ENCODE data around the gene TASP1.
"Not testable (repeated sequence)": the region's sequence is repeated elsewhere in the genome, so short reads cannot be mapped to it uniquely, and the experiment has no call there.

The TASP1 gene

GRCh38 chr20:13384132-13384531 is 254.6 kb downstream of the TASP1 start:
- no peak for DNase-seq
- in situ Hi-C loops (cut with MboI; ENCODE audit: low pct_unique_long_range_greater_than_20kb, low sequenced_read_pairs) = no loop called here

DNA sequence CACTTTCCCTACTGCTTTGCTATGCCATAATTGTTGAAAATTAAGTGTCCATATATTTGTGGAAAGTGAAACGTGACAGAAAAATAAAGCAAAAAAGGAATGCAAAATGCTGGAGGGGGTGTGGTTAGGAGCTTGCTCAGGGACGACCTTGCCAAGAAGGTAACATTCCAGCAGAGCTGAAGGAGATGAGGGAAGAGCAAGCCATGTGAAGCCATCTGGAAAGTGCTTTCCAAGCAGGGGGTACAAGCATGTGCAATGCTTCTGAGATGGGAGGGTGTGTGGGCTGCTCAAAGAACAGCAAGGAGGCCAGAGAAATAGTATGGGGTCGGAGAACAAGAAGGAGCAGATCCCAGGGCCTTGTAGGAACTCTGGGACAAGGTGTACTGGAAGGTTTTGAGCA is 255.9 kb downstream of the TASP1 start:
- in situ Hi-C loops (cut with MboI; ENCODE audit: low pct_unique_long_range_greater_than_20kb, low sequenced_read_pairs) = no loop called here

DNA sequence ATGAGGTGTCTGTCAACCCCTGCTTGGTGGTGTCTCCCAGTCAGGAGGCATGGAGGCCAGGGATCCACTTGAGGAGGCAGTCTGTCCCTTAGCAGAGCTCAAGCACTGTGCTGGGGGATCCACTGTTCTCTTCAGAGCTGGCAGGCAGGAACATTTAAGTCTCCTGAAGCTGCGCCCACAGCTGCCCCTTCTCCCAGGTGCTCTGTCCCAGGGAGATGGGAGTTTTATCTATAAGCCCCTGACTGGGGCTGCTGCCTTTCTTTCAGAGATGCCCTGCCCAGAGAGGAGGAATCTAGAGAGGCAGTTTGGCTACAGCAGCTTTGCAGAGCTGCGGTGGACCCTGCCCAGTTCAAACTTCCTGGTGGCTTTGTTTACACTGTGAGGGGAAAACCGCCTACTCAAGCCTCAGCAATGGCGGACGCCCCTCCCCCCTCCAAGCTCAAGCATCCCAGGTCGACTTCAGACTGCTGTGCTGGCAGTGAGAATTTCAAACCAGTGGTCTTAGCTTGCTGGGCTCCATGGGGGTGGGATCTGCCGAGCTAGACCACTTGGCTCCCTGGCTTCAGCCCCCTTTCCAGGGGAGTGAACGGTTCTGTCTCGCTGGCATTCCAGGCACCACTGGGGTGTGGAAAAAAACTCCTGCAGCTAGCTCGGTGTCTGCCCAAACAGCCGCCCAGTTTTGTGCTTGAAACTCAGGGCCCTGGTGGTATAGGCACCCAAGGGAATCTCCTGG is 258.1 kb downstream of the TASP1 start:
- in situ Hi-C loops (cut with MboI; ENCODE audit: low pct_unique_long_range_greater_than_20kb, low sequenced_read_pairs); DNase-seq: not testable (repeated sequence)

More for the DNA sequence above, 255.9 kb downstream of the TASP1 start:
- DNase-seq = no peak

DNA sequence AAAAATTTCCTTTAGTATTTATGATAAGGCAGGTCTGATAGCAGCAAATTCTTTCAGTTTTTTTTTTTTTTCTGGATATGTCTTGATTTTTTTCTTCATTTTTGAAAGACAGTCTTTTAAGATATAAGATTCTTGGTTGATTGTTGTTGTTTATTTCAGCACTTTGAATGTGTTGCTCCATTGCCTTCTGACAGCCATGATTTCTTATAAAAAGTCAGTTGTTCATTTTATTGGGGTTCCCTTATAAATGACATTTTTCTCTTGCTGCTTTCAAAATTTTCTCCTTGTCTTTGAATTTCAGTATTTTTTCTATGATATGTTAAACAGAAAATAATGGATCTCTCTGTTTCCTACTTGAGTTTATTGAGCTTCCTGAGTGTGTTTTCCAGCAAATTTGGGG is 265.3 kb downstream of the TASP1 start:
- in situ Hi-C loops (cut with MboI; ENCODE audit: low pct_unique_long_range_greater_than_20kb, low sequenced_read_pairs) = no loop called here

GRCh38 chr20:13364278-13365170 is 274.2 kb downstream of the TASP1 start:
- in situ Hi-C loops (cut with MboI; ENCODE audit: low pct_unique_long_range_greater_than_20kb, low sequenced_read_pairs) = no loop called here
- DNase-seq = no peak

More for the DNA sequence above, 265.3 kb downstream of the TASP1 start:
- no peak for DNase-seq

- no peak for DNase-seq
- in situ Hi-C loops (cut with MboI; ENCODE audit: low pct_unique_long_range_greater_than_20kb, low sequenced_read_pairs) = no loop called here
These were observed 275.3 kb downstream of the TASP1 start for GRCh38 chr20:13363473-13363872.

GRCh38 chr20:13362165-13362564 is 276.6 kb downstream of the TASP1 start:
- in situ Hi-C loops (cut with MboI; ENCODE audit: low pct_unique_long_range_greater_than_20kb, low sequenced_read_pairs); DNase-seq: not testable (repeated sequence)

DNA sequence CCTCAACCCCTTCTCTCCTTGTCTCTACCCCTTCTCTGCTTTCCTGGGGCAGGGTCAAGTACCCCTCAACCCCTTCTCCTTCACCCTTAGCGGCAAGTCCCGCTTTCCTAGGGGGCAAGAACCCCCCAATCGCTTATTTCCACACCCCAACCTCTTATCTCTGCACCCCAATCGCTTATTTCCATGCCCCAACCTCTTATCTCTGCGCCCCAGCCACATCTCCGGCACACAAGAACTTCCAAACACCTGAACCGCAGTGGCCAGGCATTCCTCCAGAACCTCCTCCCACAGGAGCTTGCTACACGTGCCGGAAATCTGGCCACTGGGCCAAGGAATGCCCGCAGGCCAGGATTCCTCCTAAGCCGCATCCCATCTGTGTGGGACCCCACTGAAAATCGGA is 279.8 kb downstream of the TASP1 start:
- DNase-seq; in situ Hi-C loops (cut with MboI; ENCODE audit: low pct_unique_long_range_greater_than_20kb, low sequenced_read_pairs): not testable (repeated sequence)

- in situ Hi-C loops (cut with MboI; ENCODE audit: low pct_unique_long_range_greater_than_20kb, low sequenced_read_pairs) = not testable (repeated sequence)
These were observed 280.9 kb downstream of the TASP1 start for GRCh38 chr20:13357782-13358181.

DNA sequence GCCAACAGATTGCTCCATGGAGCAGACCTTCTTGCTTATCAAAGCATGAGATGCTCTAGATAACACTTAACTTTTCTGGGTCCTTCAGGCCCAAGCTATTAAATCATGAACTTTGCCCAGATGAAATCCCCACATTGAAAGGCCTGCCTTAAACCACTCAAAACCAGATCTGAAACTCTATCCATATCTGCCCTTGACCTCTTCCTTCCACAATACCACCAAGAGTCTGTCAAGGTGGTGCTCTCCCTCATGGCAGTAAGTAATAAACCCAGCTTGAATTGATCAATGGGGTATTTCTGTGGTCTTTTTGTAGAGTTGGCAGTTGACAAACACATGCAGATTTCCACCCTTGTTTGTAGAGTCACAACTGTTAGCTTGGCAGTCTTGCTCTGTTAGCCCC is 282.1 kb downstream of the TASP1 start:
- no peak for DNase-seq
- in situ Hi-C loops (cut with MboI; ENCODE audit: low pct_unique_long_range_greater_than_20kb, low sequenced_read_pairs) = no loop called here

More at GRCh38 chr20:13357782-13358181, 280.9 kb downstream of the TASP1 start:
- DNase-seq = not testable (repeated sequence)

- in situ Hi-C loops (cut with MboI; ENCODE audit: low pct_unique_long_range_greater_than_20kb, low sequenced_read_pairs) = no loop called here
- no peak for DNase-seq
These were observed 282.7 kb downstream of the TASP1 start for GRCh38 chr20:13355941-13356486.

DNA sequence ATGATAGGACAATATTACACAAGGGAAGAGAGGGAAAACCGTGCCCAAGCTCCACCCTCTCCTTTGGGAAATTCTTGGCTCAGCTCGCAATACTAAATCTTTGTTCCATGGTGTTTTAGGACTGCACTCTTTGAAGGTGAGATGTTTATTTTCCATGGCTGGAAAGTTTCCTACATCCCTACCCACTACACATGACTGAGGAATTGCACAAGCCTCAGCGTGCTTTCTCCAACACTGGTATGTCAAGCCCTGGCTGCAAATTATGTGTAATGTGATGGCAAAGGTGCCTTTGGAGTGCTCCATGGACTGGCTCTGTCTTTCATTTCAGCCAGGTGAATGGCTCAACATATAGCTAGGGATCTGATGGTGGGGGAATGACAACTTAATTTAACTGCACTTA is 283.3 kb downstream of the TASP1 start:
- no peak for DNase-seq

GRCh38 chr20:13353261-13353945 is 285.3 kb downstream of the TASP1 start:
- DNase-seq = no peak
- in situ Hi-C loops (cut with MboI; ENCODE audit: low pct_unique_long_range_greater_than_20kb, low sequenced_read_pairs) = no loop called here

More for the DNA sequence above, 283.3 kb downstream of the TASP1 start:
- in situ Hi-C loops (cut with MboI; ENCODE audit: low pct_unique_long_range_greater_than_20kb, low sequenced_read_pairs) = no loop called here

DNA sequence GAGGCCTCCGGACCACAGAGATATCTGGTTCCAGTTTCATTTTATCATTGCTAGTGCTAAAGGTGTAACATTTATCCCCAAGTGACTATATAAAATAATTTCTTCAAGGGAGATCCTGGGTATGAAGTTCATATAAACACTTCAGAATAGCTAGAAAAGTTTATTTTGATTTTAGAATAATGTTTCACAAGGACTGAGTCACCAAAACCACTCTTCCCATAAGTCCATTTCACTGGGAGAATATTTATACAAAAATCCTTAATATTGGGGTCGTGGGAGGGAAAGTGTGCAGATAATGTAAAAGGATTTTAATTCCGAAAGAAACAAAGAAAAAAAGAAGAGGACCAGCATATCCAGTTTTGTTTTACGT is 289.5 kb downstream of the TASP1 start:
- no peak for DNase-seq
- in situ Hi-C loops (cut with MboI; ENCODE audit: low pct_unique_long_range_greater_than_20kb, low sequenced_read_pairs) = no loop called here

- in situ Hi-C loops (cut with MboI; ENCODE audit: low pct_unique_long_range_greater_than_20kb, low sequenced_read_pairs) = no loop called here
- no peak for DNase-seq
These were observed 290.2 kb downstream of the TASP1 start for GRCh38 chr20:13348311-13349234.

DNA sequence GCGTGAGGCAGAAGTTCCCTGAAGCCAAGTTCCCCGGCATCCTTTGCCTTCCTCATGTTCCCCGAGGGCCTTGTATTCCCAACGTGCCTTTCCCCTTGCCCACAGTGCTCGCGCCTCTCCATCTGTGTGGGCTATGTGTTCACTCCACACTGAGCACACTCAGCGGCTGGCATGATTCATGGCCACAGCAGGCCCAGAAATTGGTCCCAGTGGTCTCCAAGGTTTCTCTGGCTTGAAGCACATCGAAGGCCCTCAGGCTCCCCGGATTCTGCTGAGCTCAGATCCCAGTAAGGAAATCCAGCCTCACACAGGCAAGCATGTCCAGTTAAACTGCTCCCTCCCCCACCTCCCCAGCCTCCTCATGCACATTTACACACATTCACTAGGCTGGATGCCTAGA is 294.1 kb downstream of the TASP1 start:
- in situ Hi-C loops (cut with MboI; ENCODE audit: low pct_unique_long_range_greater_than_20kb, low sequenced_read_pairs) = no loop called here
- no peak for DNase-seq

DNA sequence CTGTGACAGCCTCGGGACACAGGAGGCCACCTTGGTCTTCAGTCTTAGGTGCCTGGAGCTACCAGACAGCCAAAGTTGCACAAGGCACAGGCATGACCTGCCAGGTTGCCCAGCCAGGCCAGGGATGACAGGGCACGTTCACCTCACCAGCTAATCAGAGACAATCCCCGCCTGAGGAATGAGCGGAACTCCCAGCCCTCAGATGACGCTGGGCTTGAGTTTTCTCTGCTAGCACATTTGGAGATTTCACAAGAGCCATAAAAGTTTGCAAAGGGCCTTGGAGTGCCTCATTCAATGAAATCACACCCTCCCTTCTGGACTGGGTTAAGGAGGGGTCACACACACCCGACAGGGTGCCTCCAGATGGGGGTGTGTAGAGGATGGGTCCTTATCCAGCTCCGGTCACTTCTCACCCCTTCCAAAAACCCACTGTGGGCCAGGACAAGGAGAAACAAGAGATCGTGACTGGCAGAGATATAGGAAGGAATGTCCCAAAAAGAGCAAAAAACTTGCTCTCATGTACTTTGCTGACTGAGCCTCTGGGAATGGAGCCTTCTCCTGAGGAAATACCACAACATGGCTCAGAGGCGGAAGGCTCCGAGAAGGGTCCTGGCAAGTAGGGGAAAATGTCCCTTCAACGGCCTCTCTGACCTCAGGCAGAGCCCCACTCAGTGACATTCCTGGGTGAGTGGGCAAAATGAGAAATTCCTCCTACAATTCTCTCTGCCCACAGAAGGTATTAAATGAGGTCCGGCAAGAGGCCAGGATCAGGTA is 296.1 kb downstream of the TASP1 start:
- in situ Hi-C loops (cut with MboI; ENCODE audit: low pct_unique_long_range_greater_than_20kb, low sequenced_read_pairs) = no loop called here
- DNase-seq = no peak

Data from KBM-7 (cell line).